ENCODE data around the gene CRTC1.

- TF ChIP-seq EZH2phosphoT487 (conservative IDR thresholded peaks at IDR 0.05; ENCODE audit: low read length): no peak
- no peak for TF ChIP-seq CTCF (IDR thresholded peaks at IDR 0.05; ENCODE audit: insufficient read depth, low read length, poor library complexity, severe bottlenecking)
Observed at GRCh38 chr19:18765224-18765623, 81.7 kb downstream of the CRTC1 start.

Data from SU-DHL-6 (cell line).